Measurements from ENCODE around the gene DPP10.

DPP10 gene

GRCh38 chr2:114542695-114543094 lies 100.3 kb downstream of the DPP10 start:
- POLR2A ChIA-PET: no interaction called here
- CTCF ChIA-PET: no interaction called here
- no peak for TF ChIP-seq FOXA1 (IDR thresholded peaks at IDR 0.05)
- TF ChIP-seq ARNT (IDR thresholded peaks at IDR 0.05): no peak
- no peak for TF ChIP-seq FOXM1 (IDR thresholded peaks at IDR 0.05; ENCODE audit: borderline replicate concordance)
- no peak for TF ChIP-seq SP1 (IDR thresholded peaks at IDR 0.05)
- no peak for TF ChIP-seq NFRKB (IDR thresholded peaks at IDR 0.05)
- no peak for TF ChIP-seq ZNF384 (IDR thresholded peaks at IDR 0.05)
- no peak for DNase-seq (ENCODE audit: extremely low spot score)

GRCh38 chr2:114543236-114543766 lies 100.9 kb downstream of the DPP10 start:
- DNase-seq (ENCODE audit: extremely low spot score): no peak
- TF ChIP-seq FOXA1 (IDR thresholded peaks at IDR 0.05) (no peak), CTBP1 (IDR thresholded peaks at IDR 0.05; ENCODE audit: borderline replicate concordance) (no peak), TARDBP (IDR thresholded peaks at IDR 0.05) (no peak), ELF4 (IDR thresholded peaks at IDR 0.05) (no peak), NFRKB (IDR thresholded peaks at IDR 0.05) (no peak), PKNOX1 (IDR thresholded peaks at IDR 0.05) (no peak), FOXK2 (IDR thresholded peaks at IDR 0.05) (no peak), L3MBTL2 (conservative IDR thresholded peaks at IDR 0.05) (no peak)
- ChIA-PET POLR2A (no interaction called here), CTCF (no interaction called here)

GRCh38 chr2:114545052-114545451 lies 102.6 kb downstream of the DPP10 start:
- CTCF ChIA-PET: no interaction called here
- DNase-seq (ENCODE audit: extremely low spot score): no peak
- POLR2A ChIA-PET: no interaction called here
- TF ChIP-seq LEF1 (IDR thresholded peaks at IDR 0.05; ENCODE audit: borderline replicate concordance) (no peak), FOXK2 (IDR thresholded peaks at IDR 0.05) (no peak), SUZ12 (IDR thresholded peaks at IDR 0.05) (no peak), L3MBTL2 (conservative IDR thresholded peaks at IDR 0.05) (no peak), TARDBP (IDR thresholded peaks at IDR 0.05) (no peak), ELF4 (IDR thresholded peaks at IDR 0.05) (no peak), BHLHE40 (IDR thresholded peaks at IDR 0.05; ENCODE audit: borderline replicate concordance) (no peak), ARNT (IDR thresholded peaks at IDR 0.05) (no peak)

- no peak for TF ChIP-seq ARNT (IDR thresholded peaks at IDR 0.05)
- TF ChIP-seq PKNOX1 (IDR thresholded peaks at IDR 0.05): no peak
- no peak for TF ChIP-seq CTBP1 (IDR thresholded peaks at IDR 0.05; ENCODE audit: borderline replicate concordance)
- TF ChIP-seq NFRKB (IDR thresholded peaks at IDR 0.05): no peak
- TF ChIP-seq FOXM1 (IDR thresholded peaks at IDR 0.05; ENCODE audit: borderline replicate concordance): no peak
- TF ChIP-seq ZNF384 (IDR thresholded peaks at IDR 0.05): no peak
- TF ChIP-seq SP1 (IDR thresholded peaks at IDR 0.05): no peak
- no peak for TF ChIP-seq L3MBTL2 (conservative IDR thresholded peaks at IDR 0.05)
- TF ChIP-seq BHLHE40 (IDR thresholded peaks at IDR 0.05; ENCODE audit: borderline replicate concordance): no peak
- TF ChIP-seq LEF1 (IDR thresholded peaks at IDR 0.05; ENCODE audit: borderline replicate concordance): no peak
- TF ChIP-seq TARDBP (IDR thresholded peaks at IDR 0.05): no peak
- no peak for TF ChIP-seq HDGF (IDR thresholded peaks at IDR 0.05; ENCODE audit: borderline replicate concordance)
- no peak for TF ChIP-seq ELF4 (IDR thresholded peaks at IDR 0.05)
- no peak for TF ChIP-seq FOXK2 (IDR thresholded peaks at IDR 0.05)
- TF ChIP-seq FOXA1 (IDR thresholded peaks at IDR 0.05): no peak
- TF ChIP-seq SUZ12 (IDR thresholded peaks at IDR 0.05): no peak
- POLR2A ChIA-PET: no interaction called here
- no peak for DNase-seq (ENCODE audit: extremely low spot score)
- CTCF ChIA-PET: no interaction called here
Observed at GRCh38 chr2:114546531-114546930, 104.1 kb downstream of the DPP10 start.

GRCh38 chr2:114548151-114548550 lies 105.7 kb downstream of the DPP10 start:
- TF ChIP-seq NFRKB (IDR thresholded peaks at IDR 0.05) (no peak), ELF4 (IDR thresholded peaks at IDR 0.05) (no peak), ARNT (IDR thresholded peaks at IDR 0.05) (no peak)
- no peak for DNase-seq (ENCODE audit: extremely low spot score)
- POLR2A ChIA-PET: no interaction called here
- CTCF ChIA-PET: no interaction called here

GRCh38 chr2:114550364-114550763 lies 107.9 kb downstream of the DPP10 start:
- no peak for TF ChIP-seq FOXA1 (IDR thresholded peaks at IDR 0.05)
- no peak for TF ChIP-seq NFRKB (IDR thresholded peaks at IDR 0.05)
- TF ChIP-seq ARNT (IDR thresholded peaks at IDR 0.05): no peak
- ChIA-PET POLR2A (no interaction called here), CTCF (interaction anchor here (1.1 kb wide), 1 partner anchor 618 kb away, joined by 4 read pairs; no protein-coding TSS in a partner anchor)
- DNase-seq (ENCODE audit: extremely low spot score): no peak

- TF ChIP-seq PKNOX1 (IDR thresholded peaks at IDR 0.05): no peak
- TF ChIP-seq ELF4 (IDR thresholded peaks at IDR 0.05): no peak
- TF ChIP-seq ARNT (IDR thresholded peaks at IDR 0.05): no peak
- no peak for TF ChIP-seq FOXK2 (IDR thresholded peaks at IDR 0.05)
- no peak for TF ChIP-seq LEF1 (IDR thresholded peaks at IDR 0.05; ENCODE audit: borderline replicate concordance)
- TF ChIP-seq FOXA1 (IDR thresholded peaks at IDR 0.05): no peak
- ChIA-PET CTCF (interaction anchor here (0.6 to 1.1 kb wide), 3 partner anchors 10 to 619 kb away, joined by 3 to 4 read pairs (median 3); no protein-coding TSS in a partner anchor), POLR2A (interaction anchor here (0.5 kb wide), 1 partner anchor 141 kb away, joined by 3 read pairs; no protein-coding TSS in a partner anchor)
- peak; percentile 37 for DNase-seq (ENCODE audit: extremely low spot score)
Observed at GRCh38 chr2:114550895-114551793, 108.7 kb downstream of the DPP10 start.
